Measurements from ENCODE around the gene KLK3.

GRCh38 chr19:50808856-50809255, 45.9 kb upstream of the KLK3 start:
- TF ChIP-seq, protein P1, sequence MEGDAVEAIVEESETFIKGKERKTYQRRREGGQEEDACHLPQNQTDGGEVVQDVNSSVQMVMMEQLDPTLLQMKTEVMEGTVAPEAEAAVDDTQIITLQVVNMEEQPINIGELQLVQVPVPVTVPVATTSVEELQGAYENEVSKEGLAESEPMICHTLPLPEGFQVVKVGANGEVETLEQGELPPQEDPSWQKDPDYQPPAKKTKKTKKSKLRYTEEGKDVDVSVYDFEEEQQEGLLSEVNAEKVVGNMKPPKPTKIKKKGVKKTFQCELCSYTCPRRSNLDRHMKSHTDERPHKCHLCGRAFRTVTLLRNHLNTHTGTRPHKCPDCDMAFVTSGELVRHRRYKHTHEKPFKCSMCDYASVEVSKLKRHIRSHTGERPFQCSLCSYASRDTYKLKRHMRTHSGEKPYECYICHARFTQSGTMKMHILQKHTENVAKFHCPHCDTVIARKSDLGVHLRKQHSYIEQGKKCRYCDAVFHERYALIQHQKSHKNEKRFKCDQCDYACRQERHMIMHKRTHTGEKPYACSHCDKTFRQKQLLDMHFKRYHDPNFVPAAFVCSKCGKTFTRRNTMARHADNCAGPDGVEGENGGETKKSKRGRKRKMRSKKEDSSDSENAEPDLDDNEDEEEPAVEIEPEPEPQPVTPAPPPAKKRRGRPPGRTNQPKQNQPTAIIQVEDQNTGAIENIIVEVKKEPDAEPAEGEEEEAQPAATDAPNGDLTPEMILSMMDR (conservative IDR thresholded peaks at IDR 0.05 in 1 of 2, IDR thresholded peaks at IDR 0.05 in 1 of 2; ENCODE audit: extremely low read depth in 1 of 2, insufficient read depth in 1 of 2, low read depth in 1 of 2, low read length in 2 of 2), result no peak
- no peak for TF ChIP-seq EZH2 (IDR thresholded peaks at IDR 0.05; ENCODE audit: borderline replicate concordance, low read length)

All from mammary epithelial cell (primary cell).